KMS-11 (cell line): Measurements from ENCODE around the gene BEAN1.

ENCODE experiments used
- H2AFZ ChIP-seq: fragments of 200-600 bp; sonication (generic); 2 replicates; pipeline ENCODE4 v1.6.1; 2016; ENCODE audit warnings: antibody characterized with exemption, mixed run types, low read depth
- H3K27ac ChIP-seq: fragments of 200-600 bp; sonication (generic); 2 replicates; pipeline ENCODE4 v1.6.1; 2016; ENCODE audit warnings: mild to moderate bottlenecking, mixed run types
- H3K27me3 ChIP-seq: fragments of 200-600 bp; sonication (generic); 2 replicates; pipeline ENCODE4 v1.6.1; 2017; ENCODE audit warnings: mild to moderate bottlenecking, low read depth, mixed run types, moderate library complexity; ENCODE audit not compliant: insufficient read depth
- H3K36me3 ChIP-seq: fragments of 200-600 bp; sonication (generic); 2 replicates; pipeline ENCODE4 v1.6.1; 2017; ENCODE audit warnings: mild to moderate bottlenecking, mixed run types; ENCODE audit not compliant: insufficient read depth
- H3K4me1 ChIP-seq: fragments of 200-600 bp; sonication (generic); 2 replicates; pipeline ENCODE4 v1.6.1; 2016; ENCODE audit warnings: mild to moderate bottlenecking, low read depth, mixed run types; ENCODE audit not compliant: poor library complexity, severe bottlenecking
- H3K4me2 ChIP-seq: fragments of 200-600 bp; sonication (generic); 2 replicates; pipeline ENCODE4 v1.7.0; 2016; ENCODE audit warnings: mild to moderate bottlenecking, mixed run types
- H3K4me3 ChIP-seq: fragments of 200-600 bp; sonication (generic); IDR thresholded peaks from 2 replicates; pipeline ENCODE4 v1.6.1; 2017; ENCODE audit warnings: low read depth, low read length, mixed read lengths; ENCODE audit not compliant: insufficient read depth
- H3K79me2 ChIP-seq: fragments of 200-600 bp; sonication (generic); 2 replicates; pipeline ENCODE4 v1.6.1; 2016; ENCODE audit warnings: low read depth, mixed run types; ENCODE audit not compliant: insufficient read depth
- H3K9ac ChIP-seq: fragments of 200-600 bp; sonication (generic); 2 replicates; pipeline ENCODE4 v1.6.1; 2016; ENCODE audit warnings: mild to moderate bottlenecking, mixed run types
- H4K20me1 ChIP-seq: fragments of 200-600 bp; sonication (generic); 2 replicates; pipeline ENCODE4 v1.6.1; 2016; ENCODE audit warnings: mild to moderate bottlenecking, mixed run types; ENCODE audit not compliant: insufficient read depth
- TF ChIP-seq, protein P1 (sequence below): fragments of 200-600 bp; sonication (generic); conservative IDR thresholded peaks from 2 replicates; pipeline ENCODE4 v1.6.1; 2017; ENCODE audit warnings: low read depth, mild to moderate bottlenecking, antibody characterized with exemption, low read length, moderate library complexity, mixed read lengths

The BEAN1 gene

DNA sequence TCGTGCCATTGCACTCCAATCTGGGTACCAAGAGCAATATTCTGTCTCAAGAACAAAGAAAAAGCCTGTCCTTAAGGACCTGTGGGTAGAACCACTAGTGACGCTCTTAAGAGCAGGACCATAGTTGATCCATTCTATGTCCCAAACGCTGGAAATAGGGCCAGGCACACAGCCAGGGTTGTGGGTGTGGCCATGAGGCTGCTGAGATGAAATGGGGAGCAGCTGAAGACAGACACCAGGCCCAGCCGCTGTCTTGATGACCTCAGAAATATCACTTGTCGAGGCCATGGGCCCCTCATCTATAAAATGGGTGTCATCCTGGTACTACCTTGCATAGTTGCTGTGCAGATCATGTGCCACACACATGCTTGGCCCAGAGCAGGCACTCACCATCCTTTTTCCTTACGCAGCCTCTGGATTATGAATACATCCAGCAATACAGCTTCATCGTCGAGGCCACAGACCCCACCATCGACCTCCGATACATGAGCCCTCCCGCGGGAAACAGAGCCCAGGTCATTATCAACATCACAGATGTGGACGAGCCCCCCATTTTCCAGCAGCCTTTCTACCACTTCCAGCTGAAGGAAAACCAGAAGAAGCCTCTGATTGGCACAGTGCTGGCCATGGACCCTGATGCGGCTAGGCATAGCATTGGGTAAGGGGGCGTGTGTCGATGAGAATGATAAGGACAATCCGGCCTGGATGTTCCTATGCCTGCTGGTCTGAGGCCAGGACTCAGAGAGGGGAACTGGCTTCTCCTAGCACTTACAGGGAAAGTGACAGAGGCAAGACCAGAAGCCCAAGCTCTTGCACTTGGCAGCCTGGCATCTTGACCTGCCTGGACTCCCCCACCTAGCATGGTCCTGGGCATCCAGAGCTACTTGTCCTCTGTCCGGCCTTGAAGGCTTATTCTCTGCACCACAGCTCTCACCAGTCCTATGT is 35.1 kb upstream of the BEAN1 start:
- Histone ChIP-seq H3K9ac (no peak overlapping the region), H3K36me3 (no peaks in the 10 kb centered on the region), H3K27me3 (no peaks in the 10 kb centered on the region), H3K27ac (no peak overlapping the region), H2AFZ (no peak overlapping the region), H3K4me2 (no peak overlapping the region), H3K79me2 (no peaks in the 10 kb centered on the region), H3K4me1 (no peaks in the 10 kb centered on the region), H4K20me1 (no peaks in the 10 kb centered on the region), H3K4me3 (no peak overlapping the region)
- TF ChIP-seq, protein P1, sequence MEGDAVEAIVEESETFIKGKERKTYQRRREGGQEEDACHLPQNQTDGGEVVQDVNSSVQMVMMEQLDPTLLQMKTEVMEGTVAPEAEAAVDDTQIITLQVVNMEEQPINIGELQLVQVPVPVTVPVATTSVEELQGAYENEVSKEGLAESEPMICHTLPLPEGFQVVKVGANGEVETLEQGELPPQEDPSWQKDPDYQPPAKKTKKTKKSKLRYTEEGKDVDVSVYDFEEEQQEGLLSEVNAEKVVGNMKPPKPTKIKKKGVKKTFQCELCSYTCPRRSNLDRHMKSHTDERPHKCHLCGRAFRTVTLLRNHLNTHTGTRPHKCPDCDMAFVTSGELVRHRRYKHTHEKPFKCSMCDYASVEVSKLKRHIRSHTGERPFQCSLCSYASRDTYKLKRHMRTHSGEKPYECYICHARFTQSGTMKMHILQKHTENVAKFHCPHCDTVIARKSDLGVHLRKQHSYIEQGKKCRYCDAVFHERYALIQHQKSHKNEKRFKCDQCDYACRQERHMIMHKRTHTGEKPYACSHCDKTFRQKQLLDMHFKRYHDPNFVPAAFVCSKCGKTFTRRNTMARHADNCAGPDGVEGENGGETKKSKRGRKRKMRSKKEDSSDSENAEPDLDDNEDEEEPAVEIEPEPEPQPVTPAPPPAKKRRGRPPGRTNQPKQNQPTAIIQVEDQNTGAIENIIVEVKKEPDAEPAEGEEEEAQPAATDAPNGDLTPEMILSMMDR, result no peak

DNA sequence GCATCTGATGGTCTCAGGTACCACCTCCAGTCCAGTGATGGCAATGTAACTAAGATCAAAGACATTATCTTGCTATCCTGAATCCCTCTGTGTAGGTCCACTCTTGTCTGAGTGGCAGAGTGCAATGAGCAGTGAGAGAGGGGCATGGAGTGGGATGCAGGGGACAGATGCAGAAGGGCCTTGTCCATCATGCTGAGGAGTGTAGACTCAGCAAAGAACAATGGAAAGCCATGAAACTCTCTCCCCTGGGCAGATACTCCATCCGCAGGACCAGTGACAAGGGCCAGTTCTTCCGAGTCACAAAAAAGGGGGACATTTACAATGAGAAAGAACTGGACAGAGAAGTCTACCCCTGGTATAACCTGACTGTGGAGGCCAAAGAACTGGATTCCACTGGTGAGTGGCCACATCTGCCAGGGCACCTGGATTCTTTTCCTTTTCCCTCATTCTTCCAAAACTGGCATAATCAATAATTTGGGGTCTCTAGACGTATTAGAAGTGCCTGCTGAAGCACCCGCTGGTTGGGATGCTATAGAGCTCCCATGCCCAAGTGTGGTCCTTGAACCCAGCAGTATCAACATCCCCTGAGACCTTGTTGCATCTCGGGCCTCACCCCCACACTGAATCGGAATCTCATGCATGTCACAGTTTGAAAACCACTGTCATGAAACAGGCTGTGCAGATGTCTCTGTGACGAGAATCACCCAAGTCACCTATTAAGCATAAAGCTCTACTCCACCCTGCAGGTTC is 31.1 kb upstream of the BEAN1 start:
- TF ChIP-seq, protein P1, result no peak
- Histone ChIP-seq H2AFZ (no peak overlapping the region), H3K4me1 (no peaks in the 10 kb centered on the region), H3K27ac (no peak overlapping the region), H3K79me2 (no peaks in the 10 kb centered on the region), H3K9ac (no peak overlapping the region), H3K36me3 (no peaks in the 10 kb centered on the region), H3K27me3 (no peaks in the 10 kb centered on the region), H3K4me3 (no peak overlapping the region), H4K20me1 (no peaks in the 10 kb centered on the region), H3K4me2 (no peak overlapping the region)

DNA sequence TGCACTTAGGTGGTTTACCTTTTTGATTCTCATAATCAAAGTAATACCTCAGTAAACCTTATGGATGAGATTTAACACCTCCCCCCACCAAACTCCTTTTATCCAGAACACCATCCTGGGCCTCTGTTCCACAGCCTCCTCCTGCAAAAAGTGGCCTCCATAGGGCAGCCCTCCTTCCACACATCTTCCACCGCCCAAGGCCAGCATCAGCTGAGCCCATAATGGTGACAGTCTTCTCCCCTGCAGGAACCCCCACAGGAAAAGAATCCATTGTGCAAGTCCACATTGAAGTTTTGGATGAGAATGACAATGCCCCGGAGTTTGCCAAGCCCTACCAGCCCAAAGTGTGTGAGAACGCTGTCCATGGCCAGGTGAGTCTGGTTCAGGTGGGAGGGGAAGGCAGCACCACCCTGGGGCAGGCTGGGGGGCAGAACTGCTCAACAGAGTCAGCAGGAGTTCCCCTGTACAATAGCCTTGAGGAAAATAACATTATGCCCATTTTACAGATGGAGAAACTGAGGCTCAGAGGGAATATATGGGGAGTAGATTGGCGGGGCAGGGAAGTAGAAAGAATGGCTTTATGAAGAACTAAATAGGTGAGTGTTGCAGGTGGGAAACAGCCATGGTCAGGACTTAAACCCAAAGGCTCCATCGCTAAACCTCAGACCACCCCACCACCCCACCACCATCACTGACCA is 29.2 kb upstream of the BEAN1 start:
- H3K79me2 ChIP-seq, result no peaks in the 10 kb centered on the region
- no peak overlapping the region for H2AFZ ChIP-seq
- TF ChIP-seq, protein P1, result no peak
- no peaks in the 10 kb centered on the region for H3K4me1 ChIP-seq
- no peak overlapping the region for H3K4me2 ChIP-seq
- no peak overlapping the region for H3K4me3 ChIP-seq
- no peaks in the 10 kb centered on the region for H3K27me3 ChIP-seq
- H4K20me1 ChIP-seq, result no peaks in the 10 kb centered on the region
- H3K9ac ChIP-seq, result no peak overlapping the region
- no peaks in the 10 kb centered on the region for H3K36me3 ChIP-seq
- H3K27ac ChIP-seq, result no peak overlapping the region

DNA sequence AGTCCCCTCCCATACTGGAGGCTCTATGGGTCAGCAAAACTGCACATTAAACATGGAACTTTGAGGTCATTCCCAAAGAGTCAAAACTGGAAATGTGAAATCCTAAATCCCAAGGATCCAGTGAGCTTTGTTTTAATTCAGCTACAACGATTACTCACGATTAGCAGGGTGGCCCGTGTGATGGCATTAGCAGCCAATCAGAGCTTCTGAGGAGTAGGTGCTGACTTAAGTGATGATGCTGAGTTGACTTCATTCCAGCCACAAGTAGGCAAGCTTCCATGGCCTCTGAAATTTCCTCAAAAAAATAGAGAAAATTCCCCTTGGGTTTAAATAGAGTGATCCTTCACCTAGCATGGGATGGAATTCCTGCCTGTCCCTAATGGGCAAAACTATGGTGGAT is 28.1 kb upstream of the BEAN1 start:
- TF ChIP-seq, protein P1, result no peak
- Histone ChIP-seq H3K4me1 (no peaks in the 10 kb centered on the region), H3K4me2 (no peak overlapping the region), H4K20me1 (no peaks in the 10 kb centered on the region), H3K36me3 (no peaks in the 10 kb centered on the region), H3K4me3 (no peak overlapping the region), H3K79me2 (no peaks in the 10 kb centered on the region), H3K27me3 (no peaks in the 10 kb centered on the region), H3K9ac (no peak overlapping the region), H2AFZ (no peak overlapping the region), H3K27ac (no peak overlapping the region)
